ENCODE data around the gene GNA12. TPM values are rescaled to one million over a fixed set of nuclear protein-coding genes. Genes with fewer than 3 reads are reported as not detected.

Gene GNA12
- polyA plus RNA-seq, 1 donor, result 26.7 TPM

DNA sequence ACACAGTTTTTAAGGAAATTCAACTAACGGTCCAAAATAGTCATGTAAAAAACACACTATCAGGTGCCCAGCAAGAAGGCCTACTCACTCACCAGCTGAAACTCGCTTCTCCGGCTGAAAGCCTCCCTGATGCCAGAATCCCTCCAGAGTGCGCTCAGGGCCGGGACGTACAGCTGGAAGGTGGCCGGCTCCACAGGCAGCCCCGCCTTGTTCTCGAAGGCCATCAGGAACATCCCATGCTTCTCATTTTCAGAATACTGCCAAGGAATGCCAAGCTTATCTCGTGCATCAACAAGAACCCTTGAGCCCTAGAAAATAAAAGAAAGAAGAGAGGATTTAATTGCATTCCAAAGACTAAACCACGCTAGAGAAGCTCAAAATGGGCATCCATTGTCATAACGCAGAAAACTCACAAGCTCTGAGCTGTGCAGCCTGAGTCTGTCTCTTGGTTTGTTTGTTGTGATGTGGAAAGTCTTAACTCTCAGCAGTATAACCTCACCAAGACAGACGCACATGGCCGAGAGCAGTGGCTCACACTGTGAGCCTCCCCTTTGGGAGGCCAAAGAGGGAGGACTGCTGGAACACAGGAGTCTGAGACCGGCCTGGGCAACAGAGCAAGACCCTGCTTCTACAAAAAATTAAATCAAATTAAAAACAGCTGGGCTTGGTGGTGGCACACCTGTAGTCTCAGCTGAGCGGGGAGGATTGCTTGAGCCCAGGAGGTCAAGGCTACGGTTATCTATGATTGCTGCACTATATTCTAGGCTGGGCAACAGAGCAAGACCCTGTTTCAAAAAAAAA lies 49.1 kb downstream of the GNA12 start:
- no peaks in the 10 kb centered on the region for H3K4me1 ChIP-seq (ENCODE audit: control insufficient read depth, insufficient read depth, low read length)
- no peak overlapping the region for H3K4me3 ChIP-seq (ENCODE audit: low read length)
- no peak for DNase-seq
- peaks cover 41% of the 10 kb centered on the region for H3K36me3 ChIP-seq (ENCODE audit: control insufficient read depth, insufficient read depth, low read length)
- WGBS (ENCODE audit: insufficient coverage, low lambda C conversion rate), result 94% methylated on average over 2 of the region's 17 CpGs
- no peaks in the 10 kb centered on the region for H3K27me3 ChIP-seq (ENCODE audit: control insufficient read depth, insufficient read depth, low read length)
- no peaks in the 10 kb centered on the region for H3K9me3 ChIP-seq (ENCODE audit: control insufficient read depth, low read depth, low read length)
- H3K27ac ChIP-seq (ENCODE audit: low read length), result no peak overlapping the region

DNA sequence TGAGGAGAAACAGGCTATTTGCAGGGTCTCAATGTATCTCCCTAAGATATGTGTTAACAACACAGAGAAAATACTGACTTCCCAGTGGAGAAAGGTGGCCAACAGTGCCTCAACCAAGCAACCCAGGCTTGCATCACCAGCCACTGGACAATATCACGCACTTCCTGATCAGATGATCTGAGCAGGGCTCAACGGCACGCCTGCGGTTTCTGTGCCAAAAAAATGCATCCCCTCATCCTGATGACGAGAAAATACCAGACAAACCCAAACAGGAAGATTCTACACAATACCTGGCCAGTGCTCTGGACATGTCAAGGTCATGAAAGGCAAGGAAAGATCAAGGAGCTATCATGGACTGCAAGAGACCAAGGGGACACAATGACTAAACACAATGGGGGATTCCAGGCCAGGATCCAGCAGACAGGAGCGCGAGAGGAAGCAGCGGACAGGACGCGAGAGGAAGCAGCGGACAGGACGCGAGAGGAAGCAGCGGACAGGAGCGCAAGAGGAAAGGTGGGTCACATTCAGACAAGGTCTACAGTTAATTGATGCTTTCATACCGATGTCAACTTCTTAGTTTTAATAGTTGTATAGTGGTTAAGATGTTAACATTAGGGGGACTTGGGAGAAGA lies 51.1 kb downstream of the GNA12 start:
- no peak for DNase-seq
- no peaks in the 10 kb centered on the region for H3K27me3 ChIP-seq (ENCODE audit: control insufficient read depth, insufficient read depth, low read length)
- no peak overlapping the region for H3K4me3 ChIP-seq (ENCODE audit: low read length)
- H3K27ac ChIP-seq (ENCODE audit: low read length), result no peak overlapping the region
- WGBS (ENCODE audit: insufficient coverage, low lambda C conversion rate), result 100% methylated on average over 4 of the region's 16 CpGs
- H3K4me1 ChIP-seq (ENCODE audit: control insufficient read depth, insufficient read depth, low read length), result no peaks in the 10 kb centered on the region
- H3K9me3 ChIP-seq (ENCODE audit: control insufficient read depth, low read depth, low read length), result no peaks in the 10 kb centered on the region
- peaks cover 53% of the 10 kb centered on the region for H3K36me3 ChIP-seq (ENCODE audit: control insufficient read depth, insufficient read depth, low read length)

DNA sequence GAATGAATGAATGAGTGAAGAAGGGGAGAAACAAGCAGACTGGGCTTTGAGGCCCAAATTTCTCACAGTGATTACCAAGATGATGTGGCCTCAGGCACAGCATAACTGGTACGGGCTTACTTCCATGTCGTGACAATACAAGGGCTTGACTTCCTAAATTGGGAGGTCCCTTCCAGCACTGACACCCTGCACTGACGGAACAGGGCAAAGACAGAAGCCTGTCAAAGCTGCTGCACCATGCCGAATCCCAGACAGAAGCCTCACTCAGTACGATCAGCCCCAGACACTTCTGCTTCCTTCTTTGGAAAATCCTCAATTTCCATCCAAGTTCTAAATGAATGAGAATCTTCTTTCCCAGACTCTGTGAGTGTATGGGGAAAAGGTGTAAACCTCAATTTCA lies 51.9 kb downstream of the GNA12 start:
- no peaks in the 10 kb centered on the region for H3K27me3 ChIP-seq (ENCODE audit: control insufficient read depth, insufficient read depth, low read length)
- H3K27ac ChIP-seq (ENCODE audit: low read length), result no peak overlapping the region
- no CpG with 5 or more reads among the region's 5 CpGs for WGBS (ENCODE audit: insufficient coverage, low lambda C conversion rate)
- H3K4me1 ChIP-seq (ENCODE audit: control insufficient read depth, insufficient read depth, low read length), result no peaks in the 10 kb centered on the region
- peaks cover 54% of the 10 kb centered on the region for H3K36me3 ChIP-seq (ENCODE audit: control insufficient read depth, insufficient read depth, low read length)
- DNase-seq, result no peak
- H3K4me3 ChIP-seq (ENCODE audit: low read length), result no peak overlapping the region
- no peaks in the 10 kb centered on the region for H3K9me3 ChIP-seq (ENCODE audit: control insufficient read depth, low read depth, low read length)

DNA sequence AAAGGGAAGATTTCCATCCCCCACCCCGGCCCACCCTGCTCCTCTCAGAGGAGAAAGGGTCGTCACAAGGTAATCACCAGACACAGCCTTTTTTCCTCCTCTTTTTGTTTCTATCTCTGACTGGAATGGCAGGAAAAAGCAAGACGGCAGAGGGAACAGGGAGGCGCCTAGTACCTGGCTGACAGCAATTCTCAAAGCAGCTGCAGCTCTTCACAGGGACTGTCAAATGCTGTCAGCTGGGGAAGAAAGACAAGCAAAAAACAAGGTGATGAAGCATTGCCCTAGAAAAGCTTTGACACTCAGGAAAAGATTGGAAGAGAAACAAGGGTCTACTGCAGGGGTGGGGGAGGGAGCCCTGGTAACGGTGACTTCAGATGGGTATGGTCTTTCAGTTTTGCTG lies 52.7 kb downstream of the GNA12 start:
- Histone ChIP-seq H3K27ac (ENCODE audit: low read length) (no peak overlapping the region), H3K27me3 (ENCODE audit: control insufficient read depth, insufficient read depth, low read length) (no peaks in the 10 kb centered on the region), H3K9me3 (ENCODE audit: control insufficient read depth, low read depth, low read length) (no peaks in the 10 kb centered on the region), H3K4me1 (ENCODE audit: control insufficient read depth, insufficient read depth, low read length) (no peaks in the 10 kb centered on the region), H3K4me3 (ENCODE audit: low read length) (no peak overlapping the region), H3K36me3 (ENCODE audit: control insufficient read depth, insufficient read depth, low read length) (peaks cover 61% of the 10 kb centered on the region)
- 100% methylated on average over 1 of the region's 5 CpGs for WGBS (ENCODE audit: insufficient coverage, low lambda C conversion rate)
- no peak for DNase-seq

DNA sequence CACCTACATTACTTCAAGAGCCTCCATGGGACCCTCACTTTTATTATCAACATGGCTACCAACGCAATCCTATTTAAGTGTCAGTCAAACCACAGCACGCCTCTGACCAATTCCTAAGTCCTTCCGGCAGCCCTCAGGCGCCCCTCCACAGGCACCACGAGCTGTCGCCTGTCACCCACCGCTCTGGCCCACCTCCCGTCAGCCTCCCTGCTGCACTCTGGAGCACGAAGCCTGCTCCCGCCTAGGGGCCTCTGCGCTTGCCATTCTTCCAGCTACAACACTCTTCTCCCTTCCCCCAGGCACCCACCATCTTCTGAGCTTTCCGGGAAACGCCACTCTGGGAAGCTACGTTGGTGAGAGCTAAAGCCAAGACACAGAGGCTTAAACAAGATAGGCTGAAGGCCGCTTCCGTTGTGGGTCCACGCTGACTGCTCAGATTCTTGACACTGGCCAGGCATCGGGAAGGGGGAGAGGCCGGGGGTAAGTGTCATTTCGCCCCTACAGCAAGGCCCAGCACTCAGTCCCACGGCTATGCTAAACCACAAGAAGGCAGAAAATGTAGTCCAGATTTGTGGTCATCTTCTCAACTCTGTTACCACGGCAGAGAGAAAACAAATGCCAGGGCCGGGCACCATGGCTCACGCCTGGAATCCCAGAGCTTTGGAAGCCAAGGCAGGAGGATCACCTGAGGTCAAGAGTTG lies 56.7 kb downstream of the GNA12 start:
- H3K27me3 ChIP-seq (ENCODE audit: control insufficient read depth, insufficient read depth, low read length), result no peaks in the 10 kb centered on the region
- no peaks in the 10 kb centered on the region for H3K9me3 ChIP-seq (ENCODE audit: control insufficient read depth, low read depth, low read length)
- WGBS (ENCODE audit: insufficient coverage, low lambda C conversion rate), result no CpG with 5 or more reads among the region's 24 CpGs
- H3K27ac ChIP-seq (ENCODE audit: low read length), result no peak overlapping the region
- peaks cover 38% of the 10 kb centered on the region for H3K36me3 ChIP-seq (ENCODE audit: control insufficient read depth, insufficient read depth, low read length)
- no peak overlapping the region for H3K4me3 ChIP-seq (ENCODE audit: low read length)
- no peak for DNase-seq
- H3K4me1 ChIP-seq (ENCODE audit: control insufficient read depth, insufficient read depth, low read length), result no peaks in the 10 kb centered on the region

DNA sequence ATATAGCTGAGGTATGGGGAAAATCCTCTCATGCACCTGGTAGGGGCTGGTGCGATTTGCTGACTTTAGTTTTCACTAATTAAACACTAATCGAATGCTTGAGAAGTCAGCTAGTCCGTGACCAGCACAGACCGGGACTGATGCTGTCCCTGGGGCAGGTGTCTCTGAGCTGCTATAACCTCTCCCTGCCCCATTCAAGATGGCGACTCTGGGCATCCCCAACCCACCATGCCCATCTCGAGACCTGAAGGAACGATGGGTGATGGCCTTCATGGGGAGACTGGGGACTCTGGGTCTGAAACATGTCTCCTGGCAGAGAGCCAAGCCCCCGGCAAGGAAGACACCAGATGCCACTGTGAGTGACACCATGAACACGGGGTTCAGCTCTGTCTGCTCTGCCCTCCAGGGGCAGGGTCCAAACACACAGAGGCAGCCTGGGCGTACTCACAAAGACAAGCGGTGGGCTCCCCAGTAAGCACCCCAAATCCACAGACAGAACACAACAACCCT lies 57.4 kb downstream of the GNA12 start:
- no CpG with 5 or more reads among the region's 11 CpGs for WGBS (ENCODE audit: insufficient coverage, low lambda C conversion rate)
- H3K4me3 ChIP-seq (ENCODE audit: low read length), result no peak overlapping the region
- H3K4me1 ChIP-seq (ENCODE audit: control insufficient read depth, insufficient read depth, low read length), result no peaks in the 10 kb centered on the region
- no peak for DNase-seq
- no peak overlapping the region for H3K27ac ChIP-seq (ENCODE audit: low read length)
- H3K36me3 ChIP-seq (ENCODE audit: control insufficient read depth, insufficient read depth, low read length), result peaks cover 31% of the 10 kb centered on the region
- H3K27me3 ChIP-seq (ENCODE audit: control insufficient read depth, insufficient read depth, low read length), result no peaks in the 10 kb centered on the region
- no peaks in the 10 kb centered on the region for H3K9me3 ChIP-seq (ENCODE audit: control insufficient read depth, low read depth, low read length)

DNA sequence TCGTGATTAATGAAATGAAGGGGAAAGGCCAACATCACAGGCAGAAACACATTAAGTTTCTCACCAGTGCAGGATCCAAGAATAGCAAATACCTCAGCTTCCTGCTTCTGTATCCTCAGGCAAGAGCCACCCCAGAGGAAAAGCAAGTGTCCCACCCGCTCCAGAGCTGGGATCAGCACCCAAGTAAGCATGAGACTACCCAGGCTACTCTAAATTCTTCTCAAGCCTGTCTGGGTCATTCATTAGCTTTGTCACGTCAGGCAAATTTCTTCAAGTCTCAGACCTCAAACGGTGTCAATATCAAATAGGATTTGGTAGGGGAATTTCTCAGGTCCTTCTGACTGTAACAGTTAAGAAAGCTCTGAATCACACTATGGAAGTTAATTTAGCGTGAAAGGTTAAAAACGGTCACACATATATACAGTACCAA lies 59.0 kb downstream of the GNA12 start:
- H3K4me1 ChIP-seq (ENCODE audit: control insufficient read depth, insufficient read depth, low read length), result no peaks in the 10 kb centered on the region
- H3K27ac ChIP-seq (ENCODE audit: low read length), result no peak overlapping the region
- H3K36me3 ChIP-seq (ENCODE audit: control insufficient read depth, insufficient read depth, low read length), result peaks cover 23% of the 10 kb centered on the region
- H3K9me3 ChIP-seq (ENCODE audit: control insufficient read depth, low read depth, low read length), result no peaks in the 10 kb centered on the region
- H3K4me3 ChIP-seq (ENCODE audit: low read length), result no peak overlapping the region
- no peak for DNase-seq
- no peaks in the 10 kb centered on the region for H3K27me3 ChIP-seq (ENCODE audit: control insufficient read depth, insufficient read depth, low read length)
- 14% methylated on average over 1 of the region's 6 CpGs for whole genome bisulfite sequencing (ENCODE audit: insufficient coverage, low lambda C conversion rate)

DNA sequence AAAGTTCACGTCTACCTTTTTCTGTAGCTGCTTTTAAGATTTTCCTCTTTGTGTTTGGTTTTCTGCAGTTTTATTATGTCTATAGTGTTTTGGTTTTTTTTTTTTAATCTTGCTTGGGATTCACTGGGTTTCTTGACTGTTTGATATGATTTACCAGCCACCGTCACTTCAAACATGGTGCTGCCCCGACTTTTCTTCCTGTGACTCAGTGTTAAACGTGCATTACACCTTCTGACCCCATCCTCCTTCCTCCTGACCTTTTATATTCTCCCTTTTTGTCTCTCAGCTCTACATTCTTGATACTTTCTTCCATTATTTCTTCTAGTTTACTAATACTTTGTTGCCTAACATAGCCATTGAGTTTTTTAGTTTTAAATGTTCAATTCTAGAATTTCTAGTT lies 61.5 kb downstream of the GNA12 start:
- 90% methylated on average over 3 of the region's 4 CpGs for WGBS (ENCODE audit: insufficient coverage, low lambda C conversion rate)

DNA sequence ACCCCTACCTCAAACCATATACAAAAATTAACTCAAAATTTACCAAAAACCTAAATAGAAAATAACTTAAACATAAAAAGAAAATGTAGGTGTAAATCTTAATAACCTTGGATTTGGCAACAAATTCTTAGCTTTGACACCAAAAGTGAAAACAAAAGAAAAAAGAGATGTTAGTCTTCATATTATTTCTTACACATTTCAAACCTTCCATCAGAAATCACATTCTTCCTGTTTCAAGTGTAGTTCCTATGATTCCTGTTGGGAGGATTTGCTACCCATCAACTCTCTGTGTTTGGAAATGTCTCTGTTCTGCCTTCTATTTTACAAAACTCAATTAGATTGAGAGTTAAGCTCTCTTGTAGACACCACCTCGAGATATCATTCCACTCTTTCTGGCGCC lies 62.0 kb downstream of the GNA12 start:
- no peak overlapping the region for H3K4me3 ChIP-seq (ENCODE audit: low read length)
- no peak overlapping the region for H3K27ac ChIP-seq (ENCODE audit: low read length)
- no peaks in the 10 kb centered on the region for H3K9me3 ChIP-seq (ENCODE audit: control insufficient read depth, low read depth, low read length)
- WGBS (ENCODE audit: insufficient coverage, low lambda C conversion rate), result no CpG with 5 or more reads among the region's 2 CpGs
- no peak for DNase-seq
- H3K4me1 ChIP-seq (ENCODE audit: control insufficient read depth, insufficient read depth, low read length), result no peaks in the 10 kb centered on the region
- H3K27me3 ChIP-seq (ENCODE audit: control insufficient read depth, insufficient read depth, low read length), result no peaks in the 10 kb centered on the region
- H3K36me3 ChIP-seq (ENCODE audit: control insufficient read depth, insufficient read depth, low read length), result peaks cover 12% of the 10 kb centered on the region

More for the DNA sequence above, 61.5 kb downstream of the GNA12 start:
- Histone ChIP-seq H3K27me3 (ENCODE audit: control insufficient read depth, insufficient read depth, low read length) (no peaks in the 10 kb centered on the region), H3K27ac (ENCODE audit: low read length) (no peak overlapping the region), H3K36me3 (ENCODE audit: control insufficient read depth, insufficient read depth, low read length) (peaks cover 11% of the 10 kb centered on the region), H3K9me3 (ENCODE audit: control insufficient read depth, low read depth, low read length) (no peaks in the 10 kb centered on the region), H3K4me1 (ENCODE audit: control insufficient read depth, insufficient read depth, low read length) (no peaks in the 10 kb centered on the region), H3K4me3 (ENCODE audit: low read length) (no peak overlapping the region)
- DNase-seq, result no peak

DNA sequence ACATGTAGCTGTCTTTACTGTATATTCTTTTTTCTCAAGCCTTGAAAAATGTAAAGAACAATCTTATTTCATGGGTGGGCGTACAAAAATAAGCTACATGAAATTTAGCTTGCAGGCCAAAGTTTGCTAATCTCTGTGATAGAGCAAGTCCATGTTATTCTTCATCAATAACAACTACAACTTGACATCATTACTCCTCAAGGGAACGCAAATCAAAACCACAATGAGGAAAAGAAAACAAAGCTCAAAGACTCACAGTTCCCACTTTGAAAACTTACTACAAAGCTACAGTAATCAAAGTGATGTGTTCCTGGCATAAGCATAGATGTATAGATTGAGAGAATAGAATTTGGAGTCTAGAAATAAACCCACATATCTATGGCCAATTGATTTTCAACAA lies 62.5 kb downstream of the GNA12 start:
- WGBS (ENCODE audit: insufficient coverage, low lambda C conversion rate), result 100% methylated on average over 1 of the region's 2 CpGs
- H3K4me1 ChIP-seq (ENCODE audit: control insufficient read depth, insufficient read depth, low read length), result no peaks in the 10 kb centered on the region
- no peak overlapping the region for H3K27ac ChIP-seq (ENCODE audit: low read length)
- no peak for DNase-seq
- H3K9me3 ChIP-seq (ENCODE audit: control insufficient read depth, low read depth, low read length), result no peaks in the 10 kb centered on the region
- H3K4me3 ChIP-seq (ENCODE audit: low read length), result no peak overlapping the region
- H3K27me3 ChIP-seq (ENCODE audit: control insufficient read depth, insufficient read depth, low read length), result no peaks in the 10 kb centered on the region
- H3K36me3 ChIP-seq (ENCODE audit: control insufficient read depth, insufficient read depth, low read length), result peaks cover 11% of the 10 kb centered on the region

Measured in large intestine (tissue), 3 donors.